H9 (cell line): ENCODE measurements around the gene FOXP2. TPM values are rescaled to one million over a fixed set of nuclear protein-coding genes. Genes with fewer than 3 reads are reported as not detected.

ENCODE experiments used
- DNase-seq: peaks from one replicate; pipeline ENCODE4 v3.0.0-alpha.2; 2017
- H2AFZ ChIP-seq: one replicate; pipeline ENCODE4 v1.6.1; 2013; ENCODE audit warnings: mild to moderate bottlenecking, low read length, control low read depth, moderate library complexity
- H2AK5ac ChIP-seq: 2 replicates; pipeline ENCODE4 v1.6.1; 2013; ENCODE audit warnings: low read length, control low read depth, mixed read lengths; ENCODE audit not compliant: insufficient read length
- H2BK120ac ChIP-seq: one replicate; pipeline ENCODE4 v1.6.1; 2013; ENCODE audit warnings: low read depth, mild to moderate bottlenecking, low read length, control low read depth, inconsistent platforms; ENCODE audit not compliant: poor library complexity, severe bottlenecking
- H2BK12ac ChIP-seq: 2 replicates; pipeline ENCODE4 v1.6.1; 2013; ENCODE audit warnings: low read length, control low read depth, mixed read lengths, low read depth; ENCODE audit not compliant: insufficient read length
- H2BK15ac ChIP-seq: 2 replicates; pipeline ENCODE4 v1.6.1; 2013; ENCODE audit warnings: low read depth, low read length, control low read depth
- H2BK20ac ChIP-seq: one replicate; pipeline ENCODE4 v1.6.1; 2013; ENCODE audit warnings: low read depth, mild to moderate bottlenecking, low read length, control low read depth, inconsistent platforms; ENCODE audit not compliant: poor library complexity, severe bottlenecking
- H2BK5ac ChIP-seq: 2 replicates; pipeline ENCODE4 v1.6.1; 2013; ENCODE audit warnings: low read length, control low read depth, mixed read lengths; ENCODE audit not compliant: insufficient read length
- H3K14ac ChIP-seq: 2 replicates; pipeline ENCODE4 v1.6.1; 2013; ENCODE audit warnings: low read length, control low read depth; ENCODE audit not compliant: insufficient read depth
- H3K18ac ChIP-seq: 2 replicates; pipeline ENCODE4 v1.6.1; 2013; ENCODE audit warnings: low read depth, mild to moderate bottlenecking, mixed read lengths, low read length, control low read depth; ENCODE audit not compliant: insufficient read length
- H3K23ac ChIP-seq: 2 replicates; pipeline ENCODE4 v1.6.1; 2013; ENCODE audit warnings: low read length, control low read depth, mixed read lengths, low read depth; ENCODE audit not compliant: insufficient read length
- H3K23me2 ChIP-seq: 2 replicates; pipeline ENCODE4 v1.6.1; 2013; ENCODE audit warnings: low read depth, mild to moderate bottlenecking, mixed read lengths, low read length, control low read depth; ENCODE audit not compliant: insufficient read length, poor library complexity, severe bottlenecking
- H3K27ac ChIP-seq: 2 replicates; pipeline ENCODE4 v1.5.1; 2013; ENCODE audit warnings: low read length, control low read depth, mixed read lengths, low read depth; ENCODE audit not compliant: insufficient read length
- H3K27me3 ChIP-seq: 2 replicates; pipeline ENCODE4 v1.6.1; 2013; ENCODE audit warnings: low read length, control low read depth, inconsistent platforms; ENCODE audit not compliant: insufficient read depth
- H3K4ac ChIP-seq: 2 replicates; pipeline ENCODE4 v1.6.1; 2013; ENCODE audit warnings: low read depth, mild to moderate bottlenecking, control low read depth, inconsistent platforms, low read length, moderate library complexity
- H3K4me1 ChIP-seq: 2 replicates; pipeline ENCODE4 v1.6.1; 2013; ENCODE audit warnings: low read length, control low read depth, inconsistent platforms; ENCODE audit not compliant: insufficient read depth
- H3K4me2 ChIP-seq: 2 replicates; pipeline ENCODE4 v1.6.1; 2013; ENCODE audit warnings: low read length, control low read depth, mixed read lengths; ENCODE audit not compliant: insufficient read length, insufficient read depth
- H3K56ac ChIP-seq: 2 replicates; pipeline ENCODE4 v1.6.1; 2013; ENCODE audit warnings: low read depth, mild to moderate bottlenecking, mixed read lengths, low read length, control low read depth; ENCODE audit not compliant: insufficient read length
- H3K79me1 ChIP-seq: 2 replicates; pipeline ENCODE4 v1.6.1; 2013; ENCODE audit warnings: low read depth, mild to moderate bottlenecking, moderate library complexity, low read length, control low read depth, inconsistent platforms; ENCODE audit not compliant: insufficient read depth, poor library complexity, severe bottlenecking
- H3K79me2 ChIP-seq: 2 replicates; pipeline ENCODE4 v1.6.1; 2013; ENCODE audit warnings: low read length, control low read depth, inconsistent platforms; ENCODE audit not compliant: insufficient read depth
- H3K9ac ChIP-seq: 2 replicates; pipeline ENCODE4 v1.6.1; 2013; ENCODE audit warnings: low read length, control low read depth, mixed read lengths; ENCODE audit not compliant: insufficient read length; ENCODE audit errors: extremely low read depth
- H3K9me3 ChIP-seq: one replicate; pipeline ENCODE4 v1.6.1; 2013; ENCODE audit warnings: low read depth, low read length, inconsistent platforms; ENCODE audit not compliant: control insufficient read depth
- H3T11ph ChIP-seq: one replicate; pipeline ENCODE4 v1.6.1; 2013; ENCODE audit warnings: mild to moderate bottlenecking, low read length, control low read depth, inconsistent platforms
- H4K20me1 ChIP-seq: one replicate; pipeline ENCODE4 v1.6.1; 2013; ENCODE audit not compliant: control insufficient read depth, insufficient read length, insufficient read depth
- H4K5ac ChIP-seq: 2 replicates; pipeline ENCODE4 v1.6.1; 2013; ENCODE audit warnings: low read depth, mild to moderate bottlenecking, mixed read lengths, low read length, control low read depth; ENCODE audit not compliant: insufficient read length
- H4K8ac ChIP-seq: replicated peaks from 2 replicates; pipeline ENCODE4 v1.6.1; 2013; ENCODE audit warnings: low read length, control low read depth, mixed read lengths, low read depth; ENCODE audit not compliant: insufficient read length
- H4K91ac ChIP-seq: 2 replicates; pipeline ENCODE4 v1.6.1; 2013; ENCODE audit warnings: low read depth, mild to moderate bottlenecking, moderate library complexity, mixed read lengths, low read length, control low read depth; ENCODE audit not compliant: insufficient read length
- H3K27ac Mint-ChIP-seq, 3 experiments: 2 replicates in 2 of 3; 3 replicates in 1 of 3; pipeline ENCODE4 v1.8.0; 2020 to 2021; ENCODE audit warnings: mixed read lengths in 3 of 3, mild to moderate bottlenecking in 1 of 3, moderate library complexity in 1 of 3
- H3K27me3 Mint-ChIP-seq: 2 replicates; pipeline ENCODE4 v1.8.0; 2021; ENCODE audit warnings: low read depth, mild to moderate bottlenecking, moderate library complexity, mixed read lengths
- H3K36me3 Mint-ChIP-seq, 3 experiments: 2 replicates in 2 of 3; 3 replicates in 1 of 3; pipeline ENCODE4 v1.8.0; 2020 to 2021; ENCODE audit warnings: low read depth in 3 of 3, mixed read lengths in 3 of 3; ENCODE audit not compliant: insufficient read depth in 1 of 3
- H3K4me1 Mint-ChIP-seq, 2 experiments: 2 replicates each; pipeline ENCODE4 v1.8.0; 2020; ENCODE audit warnings: mixed read lengths in 2 of 2
- H3K4me3 Mint-ChIP-seq, 2 experiments: 2 replicates in 1 of 2; 3 replicates in 1 of 2; pipeline ENCODE4 v1.8.0; 2020 to 2021; ENCODE audit warnings: mild to moderate bottlenecking in 2 of 2, mixed read lengths in 2 of 2, moderate library complexity in 1 of 2
- H3K9me3 Mint-ChIP-seq, 2 experiments: 2 replicates in 1 of 2; 3 replicates in 1 of 2; pipeline ENCODE4 v1.8.0; 2020; ENCODE audit warnings: mild to moderate bottlenecking in 2 of 2, mixed read lengths in 2 of 2, moderate library complexity in 1 of 2
- total RNA-seq: library from RNA; stranded (reverse); gene quantifications from 2 replicates; pipeline ENCODE4 v1.2.1, GENCODE V29; 2021
- TF ChIP-seq, protein P1 (sequence below): fragments of 200-600 bp; sonication (generic); conservative IDR thresholded peaks from 3 replicates; pipeline ENCODE4 v1.8.0; 2021; ENCODE audit warnings: antibody characterized with exemption, mild to moderate bottlenecking

The FOXP2 gene
- total RNA-seq, 1 experiment from 2014 or later, result not detected

DNA sequence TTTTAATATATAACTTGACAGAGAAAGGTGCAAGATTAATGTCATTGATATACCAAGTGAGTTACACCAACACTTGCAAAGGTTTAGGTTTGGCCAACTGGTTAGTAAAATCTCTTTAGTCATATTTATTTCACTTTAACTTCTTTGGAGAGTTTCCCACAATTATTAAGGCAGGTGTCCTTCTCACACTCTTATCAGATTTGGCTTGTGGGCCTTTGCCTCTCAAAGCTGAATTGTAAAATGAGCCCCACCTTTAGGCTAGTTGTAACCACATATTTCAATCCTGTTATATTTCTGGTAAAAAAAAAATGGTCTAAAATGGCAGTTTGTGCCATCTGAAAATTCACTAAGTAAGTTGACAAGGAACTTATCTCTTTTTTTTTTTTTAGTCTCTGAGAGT lies 26.6 kb upstream of the FOXP2 start:
- H3K79me1 ChIP-seq, result no peaks in the 10 kb centered on the region
- Mint-ChIP-seq H3K27ac (no peak overlapping the region), H3K4me3 (no peak overlapping the region), H3K27me3 (no peaks in the 10 kb centered on the region), H3K36me3 (peaks cover 0 to 1% (median 0%) of the 10 kb centered on the region in 3 experiments; a peak in 1 of 7 replicates), H3K4me1 (no peaks in the 10 kb centered on the region), H3K9me3 (no peaks in the 10 kb centered on the region)
- H3K14ac ChIP-seq, result no peak overlapping the region
- no peak overlapping the region for H2AK5ac ChIP-seq
- no peak overlapping the region for H2AFZ ChIP-seq
- no peak overlapping the region for H2BK12ac ChIP-seq
- H2BK120ac ChIP-seq, result no peak overlapping the region
- no peaks in the 10 kb centered on the region for H3K4me1 ChIP-seq
- DNase-seq, result no peak
- H3K27ac ChIP-seq, result no peak overlapping the region
- H3K27me3 ChIP-seq, result no peaks in the 10 kb centered on the region
- H3K18ac ChIP-seq, result no peak overlapping the region
- H3K9me3 ChIP-seq, result no peaks in the 10 kb centered on the region
- no peak overlapping the region for H3K56ac ChIP-seq
- no peak overlapping the region for H4K91ac ChIP-seq
- H3K4ac ChIP-seq, result no peak overlapping the region
- H3K23ac ChIP-seq, result no peak overlapping the region
- no peak overlapping the region for H4K8ac ChIP-seq
- no peaks in the 10 kb centered on the region for H3K79me2 ChIP-seq
- no peak overlapping the region for H4K5ac ChIP-seq
- H3K9ac ChIP-seq, result no peak overlapping the region
- H3K23me2 ChIP-seq, result no peaks in the 10 kb centered on the region
- TF ChIP-seq, protein P1, sequence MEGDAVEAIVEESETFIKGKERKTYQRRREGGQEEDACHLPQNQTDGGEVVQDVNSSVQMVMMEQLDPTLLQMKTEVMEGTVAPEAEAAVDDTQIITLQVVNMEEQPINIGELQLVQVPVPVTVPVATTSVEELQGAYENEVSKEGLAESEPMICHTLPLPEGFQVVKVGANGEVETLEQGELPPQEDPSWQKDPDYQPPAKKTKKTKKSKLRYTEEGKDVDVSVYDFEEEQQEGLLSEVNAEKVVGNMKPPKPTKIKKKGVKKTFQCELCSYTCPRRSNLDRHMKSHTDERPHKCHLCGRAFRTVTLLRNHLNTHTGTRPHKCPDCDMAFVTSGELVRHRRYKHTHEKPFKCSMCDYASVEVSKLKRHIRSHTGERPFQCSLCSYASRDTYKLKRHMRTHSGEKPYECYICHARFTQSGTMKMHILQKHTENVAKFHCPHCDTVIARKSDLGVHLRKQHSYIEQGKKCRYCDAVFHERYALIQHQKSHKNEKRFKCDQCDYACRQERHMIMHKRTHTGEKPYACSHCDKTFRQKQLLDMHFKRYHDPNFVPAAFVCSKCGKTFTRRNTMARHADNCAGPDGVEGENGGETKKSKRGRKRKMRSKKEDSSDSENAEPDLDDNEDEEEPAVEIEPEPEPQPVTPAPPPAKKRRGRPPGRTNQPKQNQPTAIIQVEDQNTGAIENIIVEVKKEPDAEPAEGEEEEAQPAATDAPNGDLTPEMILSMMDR, result no peak
- no peak overlapping the region for H3K4me2 ChIP-seq
- H2BK15ac ChIP-seq, result no peak overlapping the region
- H4K20me1 ChIP-seq, result no peaks in the 10 kb centered on the region
- H3T11ph ChIP-seq, result no peak overlapping the region
- H2BK20ac ChIP-seq, result no peak overlapping the region
- no peak overlapping the region for H2BK5ac ChIP-seq
